AG09309 (cell line): ENCODE data around the gene RAD51B.

Experiments used
- DNase-seq: peaks from one replicate; pipeline ENCODE4 v3.0.0-alpha.2; 2010; ENCODE audit warnings: low read depth
- H3K4me3 ChIP-seq: 2 replicates; pipeline ENCODE4 v1.5.1; 2011; ENCODE audit warnings: mild to moderate bottlenecking, low read depth, low read length, moderate library complexity; ENCODE audit not compliant: control insufficient read depth
- TF ChIP-seq, protein P1 (sequence below): IDR thresholded peaks from 2 replicates; pipeline ENCODE4 v1.5.1; 2011; ENCODE audit warnings: mild to moderate bottlenecking, low read depth, low read length, inconsistent platforms; ENCODE audit not compliant: insufficient read depth, control insufficient read depth; ENCODE audit errors: missing control alignments

RAD51B gene

DNA sequence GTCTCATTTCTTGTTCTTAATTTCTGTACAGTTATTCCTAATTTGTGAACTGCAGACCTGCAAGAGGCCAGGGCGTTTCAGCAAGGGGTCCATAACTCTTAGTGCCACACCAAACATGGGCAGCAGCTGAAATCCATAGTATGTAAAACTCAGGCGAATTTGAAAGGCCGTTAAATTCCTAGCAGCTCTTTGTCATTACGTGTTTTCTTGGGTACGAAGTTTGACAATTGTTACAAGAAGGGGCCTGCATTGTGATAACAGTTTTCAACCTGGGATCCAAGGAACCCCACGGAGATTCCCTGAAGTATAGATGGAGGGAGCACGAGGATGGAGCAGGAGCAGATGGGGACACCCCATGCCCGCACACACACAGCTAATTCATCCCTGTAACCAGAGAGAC is 685.3 kb downstream of the RAD51B start:
- DNase-seq, result no peak
- H3K4me3 ChIP-seq, result no peak overlapping the region
- TF ChIP-seq, protein P1, sequence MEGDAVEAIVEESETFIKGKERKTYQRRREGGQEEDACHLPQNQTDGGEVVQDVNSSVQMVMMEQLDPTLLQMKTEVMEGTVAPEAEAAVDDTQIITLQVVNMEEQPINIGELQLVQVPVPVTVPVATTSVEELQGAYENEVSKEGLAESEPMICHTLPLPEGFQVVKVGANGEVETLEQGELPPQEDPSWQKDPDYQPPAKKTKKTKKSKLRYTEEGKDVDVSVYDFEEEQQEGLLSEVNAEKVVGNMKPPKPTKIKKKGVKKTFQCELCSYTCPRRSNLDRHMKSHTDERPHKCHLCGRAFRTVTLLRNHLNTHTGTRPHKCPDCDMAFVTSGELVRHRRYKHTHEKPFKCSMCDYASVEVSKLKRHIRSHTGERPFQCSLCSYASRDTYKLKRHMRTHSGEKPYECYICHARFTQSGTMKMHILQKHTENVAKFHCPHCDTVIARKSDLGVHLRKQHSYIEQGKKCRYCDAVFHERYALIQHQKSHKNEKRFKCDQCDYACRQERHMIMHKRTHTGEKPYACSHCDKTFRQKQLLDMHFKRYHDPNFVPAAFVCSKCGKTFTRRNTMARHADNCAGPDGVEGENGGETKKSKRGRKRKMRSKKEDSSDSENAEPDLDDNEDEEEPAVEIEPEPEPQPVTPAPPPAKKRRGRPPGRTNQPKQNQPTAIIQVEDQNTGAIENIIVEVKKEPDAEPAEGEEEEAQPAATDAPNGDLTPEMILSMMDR, result no peak

DNA sequence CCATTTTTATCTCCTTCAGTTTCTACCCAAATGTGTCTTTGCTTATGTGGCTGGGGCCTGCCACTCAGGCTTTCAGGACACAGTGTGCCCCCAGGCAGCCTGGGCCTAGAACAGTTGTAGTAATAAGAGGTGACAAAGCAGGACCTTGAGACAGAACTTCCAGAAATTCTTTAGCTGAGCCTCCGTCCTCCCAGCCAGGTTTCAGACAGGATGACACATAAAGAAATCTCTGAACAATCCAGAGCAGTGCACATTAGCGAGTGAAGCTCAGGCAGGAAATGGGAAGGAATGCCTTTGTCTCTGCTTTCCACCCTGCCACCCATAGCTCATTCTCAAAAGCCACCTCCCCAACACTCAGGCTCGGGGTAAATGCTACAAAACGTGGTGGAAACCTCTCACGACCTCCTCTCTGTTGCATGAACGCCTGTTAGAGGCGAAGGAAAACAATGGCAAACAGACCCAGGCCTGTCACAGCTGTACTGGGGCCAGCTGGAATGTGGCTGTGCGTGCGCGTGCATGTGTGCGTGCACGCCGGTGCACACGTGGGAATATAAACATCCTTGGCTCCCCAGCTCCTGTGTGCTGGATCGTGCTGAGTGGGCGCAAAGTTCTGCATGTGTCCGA is 686.6 kb downstream of the RAD51B start:
- H3K4me3 ChIP-seq, result no peak overlapping the region
- peak; percentile 10 for DNase-seq
- TF ChIP-seq, protein P1, result no peak

DNA sequence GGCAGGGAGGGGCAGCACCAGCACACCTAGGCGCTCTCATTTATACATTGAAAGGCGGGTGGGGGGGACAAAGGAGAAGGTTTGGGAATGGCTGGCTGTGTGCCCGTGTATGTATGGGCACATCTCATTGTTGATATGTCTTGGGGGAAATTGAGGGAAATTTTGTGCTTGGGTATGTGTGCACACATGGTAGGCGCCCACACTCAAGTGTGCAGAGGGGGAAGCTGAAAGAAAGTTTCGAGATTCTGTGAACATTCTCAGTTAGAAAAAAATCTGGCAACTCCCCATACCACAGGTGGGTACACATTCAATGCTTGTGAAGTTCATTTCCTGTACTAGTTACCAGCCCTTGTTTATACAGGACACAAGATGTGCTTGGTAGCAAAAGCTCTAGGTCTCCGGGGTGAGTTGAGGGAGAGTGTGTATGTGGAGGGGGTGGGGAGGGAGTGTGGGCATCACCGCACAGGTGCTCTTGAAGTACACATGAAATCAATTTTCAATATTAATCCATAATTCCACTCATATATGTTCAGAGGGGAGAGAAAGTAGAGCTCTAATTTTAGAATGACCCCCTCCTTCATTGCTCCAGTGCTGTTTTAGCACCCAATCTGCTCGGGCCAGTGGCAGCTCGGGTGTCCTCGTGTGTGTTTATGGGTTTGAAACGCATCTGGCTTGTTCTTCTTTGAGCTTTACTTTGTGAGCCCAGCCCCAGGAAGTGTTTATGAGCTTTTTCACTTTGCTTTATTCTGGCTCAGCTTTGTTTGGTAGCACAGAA is 687.3 kb downstream of the RAD51B start:
- DNase-seq, result no peak

DNA sequence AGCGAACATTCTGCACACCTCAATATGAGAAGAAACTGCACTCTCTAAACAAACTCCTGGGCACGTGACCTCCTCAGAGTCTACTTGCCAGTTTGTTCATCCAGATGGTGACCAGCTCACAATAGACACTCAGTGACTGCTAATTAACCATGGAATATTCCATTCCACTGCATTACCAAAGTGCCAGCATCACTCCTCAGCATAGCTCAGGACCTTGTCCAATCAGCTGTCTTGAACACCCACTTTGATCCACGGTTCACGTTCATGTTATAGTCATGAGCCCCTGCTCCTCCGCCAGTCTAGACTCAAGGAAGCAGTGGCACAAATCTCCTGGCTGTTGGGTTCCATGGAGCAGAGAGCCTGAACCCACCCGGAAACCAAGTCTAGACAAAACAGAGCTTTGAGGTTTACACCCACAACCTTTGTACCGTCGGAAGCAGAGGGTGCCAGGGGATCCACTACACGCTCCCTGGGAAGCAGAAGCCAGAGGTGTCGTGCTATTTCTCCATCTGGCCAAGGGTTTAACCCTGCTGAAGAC is 688.0 kb downstream of the RAD51B start:
- DNase-seq, result no peak
- H3K4me3 ChIP-seq, result no peak overlapping the region
- TF ChIP-seq, protein P1, result no peak

More for the DNA sequence above, 687.3 kb downstream of the RAD51B start:
- TF ChIP-seq, protein P1, result no peak
- H3K4me3 ChIP-seq, result no peak overlapping the region

DNA sequence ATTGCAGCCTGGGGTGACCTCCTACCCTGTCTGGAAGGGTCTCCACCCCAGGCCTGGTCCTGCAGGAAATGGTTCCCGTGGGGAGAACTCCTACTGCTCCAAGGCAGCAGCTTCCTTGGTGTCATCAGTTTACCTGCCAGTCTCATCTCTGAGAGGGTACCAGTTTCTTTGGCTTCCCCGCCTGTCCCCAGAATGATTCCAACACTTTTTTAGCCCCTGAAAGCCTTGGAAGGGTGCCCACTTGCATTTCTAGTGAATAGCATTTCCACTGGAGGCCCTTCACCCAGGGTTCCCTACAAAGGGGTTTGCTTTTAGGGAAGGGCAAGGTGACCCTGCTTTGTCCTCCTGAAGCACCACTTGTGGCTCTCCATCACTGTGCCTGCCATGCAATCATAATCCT is 689.0 kb downstream of the RAD51B start:
- no peak overlapping the region for H3K4me3 ChIP-seq
- TF ChIP-seq, protein P1, result no peak
- DNase-seq, result no peak

DNA sequence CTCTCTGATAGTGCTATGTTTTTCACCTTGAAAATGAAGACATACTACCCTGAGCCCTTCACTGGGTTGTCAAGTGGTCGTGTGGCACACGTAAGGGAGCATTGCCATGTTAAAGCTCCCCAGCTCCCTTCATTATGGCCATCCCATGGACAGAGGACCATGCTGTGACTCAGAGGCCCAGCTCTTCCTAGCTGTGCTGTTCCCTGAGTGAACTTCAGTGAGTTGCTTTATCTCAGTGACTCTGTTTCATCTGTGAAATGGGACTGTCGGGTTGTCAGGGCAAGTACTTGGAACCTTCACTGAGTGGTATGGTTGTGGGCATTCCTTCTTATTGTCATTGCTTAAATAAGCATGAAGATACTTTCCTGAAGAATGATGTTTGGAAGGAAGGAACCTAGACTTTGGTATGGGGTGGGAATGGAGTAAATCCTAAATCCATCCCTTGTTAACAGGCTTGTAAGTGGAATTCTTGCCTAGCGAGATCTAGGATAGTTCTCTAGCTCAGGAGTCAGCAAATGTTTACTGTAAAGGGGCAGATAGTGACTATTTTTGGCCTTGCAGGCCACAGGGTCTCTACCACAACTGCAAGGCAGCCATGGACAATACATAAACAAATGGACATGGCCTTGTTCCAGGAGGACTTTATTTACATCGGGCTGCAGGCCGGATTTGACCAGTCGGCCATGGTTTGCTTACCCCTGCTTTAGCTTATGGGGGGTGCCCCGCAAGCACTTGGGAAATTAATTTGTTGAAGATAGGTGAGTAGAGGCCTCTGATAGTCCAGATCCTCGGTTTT is 689.8 kb downstream of the RAD51B start:
- no peak for DNase-seq
- no peak overlapping the region for H3K4me3 ChIP-seq
- TF ChIP-seq, protein P1, result no peak
